Measurements from ENCODE around the gene FOS.
"Not testable (repeated sequence)": the region's sequence is repeated elsewhere in the genome, so short reads cannot be mapped to it uniquely, and the experiment has no call there.

DNA sequence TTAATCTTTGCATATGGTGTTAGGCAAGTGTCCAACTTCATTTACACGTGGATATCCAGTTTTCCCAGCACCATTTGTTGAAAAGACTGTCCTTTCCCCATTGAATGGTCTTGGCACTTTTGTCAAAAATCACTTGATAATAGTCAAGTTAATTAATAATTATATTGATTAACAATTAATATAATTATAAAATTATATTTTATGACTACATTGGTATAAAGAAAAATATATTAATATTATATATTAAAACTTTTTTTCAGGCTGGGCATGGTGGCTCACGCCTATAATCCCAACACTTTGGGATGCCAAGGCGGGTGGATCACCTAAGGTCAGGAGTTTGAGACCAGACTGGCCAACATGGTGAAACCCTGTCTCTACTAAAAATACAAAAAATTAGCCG is 27.8 kb downstream of the FOS start:
- TF ChIP-seq, protein P1, sequence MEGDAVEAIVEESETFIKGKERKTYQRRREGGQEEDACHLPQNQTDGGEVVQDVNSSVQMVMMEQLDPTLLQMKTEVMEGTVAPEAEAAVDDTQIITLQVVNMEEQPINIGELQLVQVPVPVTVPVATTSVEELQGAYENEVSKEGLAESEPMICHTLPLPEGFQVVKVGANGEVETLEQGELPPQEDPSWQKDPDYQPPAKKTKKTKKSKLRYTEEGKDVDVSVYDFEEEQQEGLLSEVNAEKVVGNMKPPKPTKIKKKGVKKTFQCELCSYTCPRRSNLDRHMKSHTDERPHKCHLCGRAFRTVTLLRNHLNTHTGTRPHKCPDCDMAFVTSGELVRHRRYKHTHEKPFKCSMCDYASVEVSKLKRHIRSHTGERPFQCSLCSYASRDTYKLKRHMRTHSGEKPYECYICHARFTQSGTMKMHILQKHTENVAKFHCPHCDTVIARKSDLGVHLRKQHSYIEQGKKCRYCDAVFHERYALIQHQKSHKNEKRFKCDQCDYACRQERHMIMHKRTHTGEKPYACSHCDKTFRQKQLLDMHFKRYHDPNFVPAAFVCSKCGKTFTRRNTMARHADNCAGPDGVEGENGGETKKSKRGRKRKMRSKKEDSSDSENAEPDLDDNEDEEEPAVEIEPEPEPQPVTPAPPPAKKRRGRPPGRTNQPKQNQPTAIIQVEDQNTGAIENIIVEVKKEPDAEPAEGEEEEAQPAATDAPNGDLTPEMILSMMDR (IDR thresholded peaks at IDR 0.05) = not testable (repeated sequence)
- TF ChIP-seq, protein P2, sequence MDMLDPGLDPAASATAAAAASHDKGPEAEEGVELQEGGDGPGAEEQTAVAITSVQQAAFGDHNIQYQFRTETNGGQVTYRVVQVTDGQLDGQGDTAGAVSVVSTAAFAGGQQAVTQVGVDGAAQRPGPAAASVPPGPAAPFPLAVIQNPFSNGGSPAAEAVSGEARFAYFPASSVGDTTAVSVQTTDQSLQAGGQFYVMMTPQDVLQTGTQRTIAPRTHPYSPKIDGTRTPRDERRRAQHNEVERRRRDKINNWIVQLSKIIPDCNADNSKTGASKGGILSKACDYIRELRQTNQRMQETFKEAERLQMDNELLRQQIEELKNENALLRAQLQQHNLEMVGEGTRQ (CRISPR knock-in tag; IDR thresholded peaks at IDR 0.05) = not testable (repeated sequence)
- not testable (repeated sequence) for TF ChIP-seq SP1 (CRISPR knock-in tag; conservative IDR thresholded peaks at IDR 0.05); NFYB (CRISPR knock-in tag; conservative IDR thresholded peaks at IDR 0.05; ENCODE audit: low read depth)
- TF ChIP-seq, protein P3, sequence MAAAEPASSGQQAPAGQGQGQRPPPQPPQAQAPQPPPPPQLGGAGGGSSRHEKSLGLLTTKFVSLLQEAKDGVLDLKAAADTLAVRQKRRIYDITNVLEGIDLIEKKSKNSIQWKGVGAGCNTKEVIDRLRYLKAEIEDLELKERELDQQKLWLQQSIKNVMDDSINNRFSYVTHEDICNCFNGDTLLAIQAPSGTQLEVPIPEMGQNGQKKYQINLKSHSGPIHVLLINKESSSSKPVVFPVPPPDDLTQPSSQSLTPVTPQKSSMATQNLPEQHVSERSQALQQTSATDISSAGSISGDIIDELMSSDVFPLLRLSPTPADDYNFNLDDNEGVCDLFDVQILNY (CRISPR knock-in tag; IDR thresholded peaks at IDR 0.05) = not testable (repeated sequence)

Measured in WTC11 (cell line).